PC-3 (cell line): ENCODE data around the gene FKBP1A. TPM values are rescaled to one million over a fixed set of nuclear protein-coding genes. Genes with fewer than 3 reads are reported as not detected.
A peak's percentile ranks its signal among the peaks of the same experiment; 100 is the strongest.

Experiments
- ATAC-seq: fragments of 200-7000 bp; cut with Tn5 transposase; 2 replicates; pipeline ENCODE4 v1.9.1; 2020; ENCODE audit warnings: mild to moderate bottlenecking, moderate library complexity
- BruUV-seq: library from RNA; stranded (reverse); fragments of 400-500 nt; replicated peaks from 2 replicates; lab custom pipeline; 2021; lab: Mats Ljungman, UMichigan
- CTCF ChIA-PET: fragments of 300-600 bp; sonication (Branson Sonifier 250); formaldehyde crosslinking; loops from one replicate; lab custom pipeline; 2022; ENCODE audit warnings: antibody characterized with exemption; lab: Charles Lee
- POLR2A ChIA-PET: fragments of 300-600 bp; sonication (Branson Sonifier 250); formaldehyde crosslinking; loops from one replicate; lab custom pipeline; 2022; ENCODE audit warnings: antibody characterized with exemption; ENCODE audit not compliant: unreplicated experiment; lab: Charles Lee
- DNase-seq: peaks from one replicate; pipeline ENCODE4 v3.0.0-alpha.2; 2015
- H2AFZ ChIP-seq: fragments of 300-600 bp; sonication (generic); 2 replicates; pipeline ENCODE4 v1.6.0; 2016; ENCODE audit warnings: antibody characterized with exemption, low read length
- H3F3A ChIP-seq: fragments of 300-600 bp; sonication (generic); one replicate; pipeline ENCODE4 v1.6.0; 2017; ENCODE audit warnings: antibody characterized with exemption, low read length, control low read depth, mild to moderate bottlenecking; ENCODE audit not compliant: unreplicated experiment
- H3K27ac ChIP-seq: fragments of 300-600 bp; sonication (generic); 2 replicates; pipeline ENCODE4 v1.5.1; 2016; ENCODE audit warnings: mild to moderate bottlenecking, low read length
- H3K27me3 ChIP-seq: fragments of 300-600 bp; sonication (generic); 2 replicates; pipeline ENCODE4 v1.6.1; 2016; ENCODE audit warnings: low read length, mixed read lengths
- H3K36me3 ChIP-seq: fragments of 300-600 bp; sonication (generic); 2 replicates; pipeline ENCODE4 v1.6.1; 2016; ENCODE audit warnings: low read depth, mixed run types, low read length, mixed read lengths
- H3K4me1 ChIP-seq: fragments of 300-600 bp; sonication (generic); 2 replicates; pipeline ENCODE4 v1.5.1; 2016; ENCODE audit warnings: low read length; ENCODE audit not compliant: insufficient read depth
- H3K4me2 ChIP-seq: fragments of 300-600 bp; sonication (generic); 2 replicates; pipeline ENCODE4 v1.6.0; 2016; ENCODE audit warnings: low read length
- H3K4me3 ChIP-seq: fragments of 300-600 bp; sonication (generic); 2 replicates; pipeline ENCODE4 v1.5.1; 2016; ENCODE audit warnings: mild to moderate bottlenecking, low read length, mixed read lengths
- H3K79me2 ChIP-seq: fragments of 300-600 bp; sonication (generic); 2 replicates; pipeline ENCODE4 v1.6.1; 2017; ENCODE audit warnings: low read length, mixed read lengths
- H3K9ac ChIP-seq: fragments of 300-600 bp; sonication (generic); 2 replicates; pipeline ENCODE4 v1.6.0; 2016; ENCODE audit warnings: mild to moderate bottlenecking, low read length
- H3K9me2 ChIP-seq: fragments of 300-600 bp; sonication (generic); replicated peaks from 2 replicates; pipeline ENCODE4 v1.6.1; 2016; ENCODE audit warnings: mixed run types, low read length, mixed read lengths
- H3K9me3 ChIP-seq: fragments of 300-600 bp; sonication (generic); 2 replicates; pipeline ENCODE4 v1.6.1; 2016; ENCODE audit warnings: low read length, mixed read lengths
- H4K20me1 ChIP-seq: fragments of 300-600 bp; sonication (generic); 2 replicates; pipeline ENCODE4 v1.6.1; 2016; ENCODE audit warnings: low read length, mixed read lengths
- EZH2 ChIP-seq: fragments of 300-600 bp; sonication (generic); IDR thresholded peaks from one replicate; pipeline ENCODE4 v1.6.1; 2017; ENCODE audit warnings: antibody characterized with exemption, mild to moderate bottlenecking, low read length; ENCODE audit not compliant: unreplicated experiment
- EZH2phosphoT487 ChIP-seq: fragments of 300-600 bp; sonication (generic); IDR thresholded peaks from 2 replicates; pipeline ENCODE4 v1.6.1; 2018; ENCODE audit warnings: mild to moderate bottlenecking, antibody characterized with exemption, low read length, borderline replicate concordance
- intact Hi-C: fragments of 100-400 bp; cut with micrococcal nuclease; formaldehyde crosslinking; loops from 2 replicates; pipeline ENCODE4 v1.9.0; 2023
- total RNA-seq: library from RNA; depleted of rRNA; stranded (reverse); fragments of >200 nt; gene quantifications from 2 replicates; pipeline ENCODE4 v1.2.3, GENCODE V29; 2014
- TF ChIP-seq, protein P1 (sequence below): fragments of 300-600 bp; sonication (generic); conservative IDR thresholded peaks from 2 replicates; pipeline ENCODE4 v1.5.1; 2017; ENCODE audit warnings: antibody characterized with exemption, low read depth, mild to moderate bottlenecking, low read length

The FKBP1A gene
- total RNA-seq, 1 experiment from 2014 or later = 178 TPM

DNA sequence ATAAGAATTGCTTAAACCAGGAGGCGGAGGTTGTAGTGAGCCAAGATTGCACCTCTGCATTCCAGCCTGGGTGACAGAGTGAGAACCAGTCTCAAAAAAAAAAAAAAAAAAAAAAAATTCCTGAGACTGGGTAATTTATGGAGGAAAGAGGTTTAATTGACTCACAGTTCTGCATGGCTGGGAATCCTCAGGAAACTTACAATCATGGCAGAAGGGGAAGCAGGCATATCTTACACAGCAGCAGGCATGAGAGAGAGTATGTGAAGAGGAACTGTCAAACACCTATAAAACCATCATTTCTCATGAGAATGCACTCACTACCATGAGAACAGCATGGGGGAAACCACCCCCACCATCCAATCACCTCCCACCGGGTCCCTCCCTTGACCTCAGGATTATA, 1.8 kb upstream of the FKBP1A start:
- Histone ChIP-seq H3K4me2 (no peak overlapping the region), H2AFZ (no peak overlapping the region), H3K4me3 (no peak overlapping the region), H3K36me3 (peaks cover 12% of the 10 kb centered on the region), H3K9me2 (no peaks in the 10 kb centered on the region), H3K9ac (no peak overlapping the region), H3K79me2 (peaks cover 37% of the 10 kb centered on the region), H3K27me3 (no peaks in the 10 kb centered on the region), H4K20me1 (peaks cover 25% of the 10 kb centered on the region), H3K27ac (no peak overlapping the region), H3K9me3 (no peaks in the 10 kb centered on the region), H3K4me1 (peaks cover 68% of the 10 kb centered on the region), H3F3A (peaks cover 5% of the 10 kb centered on the region)
- CTCF ChIA-PET = no interaction called here
- no peak for TF ChIP-seq EZH2phosphoT487
- TF ChIP-seq, protein P1, sequence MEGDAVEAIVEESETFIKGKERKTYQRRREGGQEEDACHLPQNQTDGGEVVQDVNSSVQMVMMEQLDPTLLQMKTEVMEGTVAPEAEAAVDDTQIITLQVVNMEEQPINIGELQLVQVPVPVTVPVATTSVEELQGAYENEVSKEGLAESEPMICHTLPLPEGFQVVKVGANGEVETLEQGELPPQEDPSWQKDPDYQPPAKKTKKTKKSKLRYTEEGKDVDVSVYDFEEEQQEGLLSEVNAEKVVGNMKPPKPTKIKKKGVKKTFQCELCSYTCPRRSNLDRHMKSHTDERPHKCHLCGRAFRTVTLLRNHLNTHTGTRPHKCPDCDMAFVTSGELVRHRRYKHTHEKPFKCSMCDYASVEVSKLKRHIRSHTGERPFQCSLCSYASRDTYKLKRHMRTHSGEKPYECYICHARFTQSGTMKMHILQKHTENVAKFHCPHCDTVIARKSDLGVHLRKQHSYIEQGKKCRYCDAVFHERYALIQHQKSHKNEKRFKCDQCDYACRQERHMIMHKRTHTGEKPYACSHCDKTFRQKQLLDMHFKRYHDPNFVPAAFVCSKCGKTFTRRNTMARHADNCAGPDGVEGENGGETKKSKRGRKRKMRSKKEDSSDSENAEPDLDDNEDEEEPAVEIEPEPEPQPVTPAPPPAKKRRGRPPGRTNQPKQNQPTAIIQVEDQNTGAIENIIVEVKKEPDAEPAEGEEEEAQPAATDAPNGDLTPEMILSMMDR = no peak
- TF ChIP-seq EZH2 = no peak
- intact Hi-C loops = no loop called here
- no TSS peak for BruUV-seq
- no peak for ATAC-seq
- POLR2A ChIA-PET = no interaction called here
- no peak for DNase-seq

DNA sequence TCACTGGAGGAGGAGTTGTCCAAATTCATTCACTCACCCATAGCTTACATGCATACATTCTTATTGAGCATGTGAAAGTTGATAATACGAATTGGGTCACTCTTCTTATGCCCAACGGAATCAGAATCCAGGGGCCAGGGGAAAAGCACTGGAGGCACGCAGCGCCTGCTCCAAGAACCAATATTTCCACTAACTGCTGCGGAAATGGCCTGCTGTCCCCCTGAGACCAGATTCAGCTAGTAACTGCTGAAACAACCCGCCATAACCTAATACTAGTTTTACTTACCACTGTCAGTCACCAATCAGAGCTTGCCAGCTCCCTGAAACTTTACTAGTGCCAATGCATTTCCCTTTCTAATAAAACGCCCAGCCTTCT, 641 bp upstream of the FKBP1A start:
- H3K4me2 ChIP-seq = peak overlapping the region; percentile 96
- ChIA-PET CTCF (interaction anchor here (0.6 kb wide), 3 partner anchors 16 to 68 kb away, joined by 3 to 7 read pairs (median 6); no protein-coding TSS in a partner anchor), POLR2A (interaction anchor here (0.6 kb wide), 4 partner anchors 11 to 79 kb away, joined by 4 to 10 read pairs (median 6); no protein-coding TSS in a partner anchor)
- H4K20me1 ChIP-seq = peaks cover 36% of the 10 kb centered on the region
- no peaks in the 10 kb centered on the region for H3K9me2 ChIP-seq
- H3K27ac ChIP-seq = peak overlapping the region; percentile 43
- H3K4me1 ChIP-seq = peaks cover 66% of the 10 kb centered on the region
- intact Hi-C loops = loop anchor here (2.0 kb wide), 1 partner anchor 71 kb away; no protein-coding TSS in a partner anchor
- no peak for ATAC-seq
- DNase-seq = no peak
- H3K9ac ChIP-seq = peak overlapping the region; percentile 86
- H3K4me3 ChIP-seq = peak overlapping the region; percentile 79
- BruUV-seq = TSS peak; percentile 78
- H3K36me3 ChIP-seq = peaks cover 12% of the 10 kb centered on the region
- H3K79me2 ChIP-seq = peaks cover 49% of the 10 kb centered on the region
- H2AFZ ChIP-seq = peak overlapping the region; percentile 72
- H3F3A ChIP-seq = no peaks in the 10 kb centered on the region
- no peaks in the 10 kb centered on the region for H3K27me3 ChIP-seq
- TF ChIP-seq, protein P1 = no peak
- TF ChIP-seq EZH2phosphoT487 (no peak), EZH2 (no peak)
- H3K9me3 ChIP-seq = no peaks in the 10 kb centered on the region

DNA sequence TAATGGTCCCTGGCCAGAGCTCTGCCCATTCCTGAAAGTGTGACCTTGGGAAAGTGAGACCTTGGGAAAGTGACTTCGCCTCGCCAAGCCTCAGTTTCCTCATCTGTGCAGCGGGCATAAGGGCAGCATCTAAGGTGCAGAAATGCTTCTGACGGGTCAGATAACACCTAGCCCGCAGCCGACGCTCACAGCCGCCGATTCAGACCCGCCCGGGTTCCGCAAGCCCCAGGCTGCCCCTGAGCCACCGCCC, 486 bp downstream of the FKBP1A start:
- peaks cover 61% of the 10 kb centered on the region for H3K79me2 ChIP-seq

More for the DNA sequence above, 486 bp downstream of the FKBP1A start:
- TF ChIP-seq, protein P1 = no peak
- TF ChIP-seq EZH2phosphoT487 = no peak
- no peak for TF ChIP-seq EZH2
- Histone ChIP-seq H3K27ac (peak overlapping the region; percentile 28), H3K27me3 (no peaks in the 10 kb centered on the region), H3K36me3 (peaks cover 22% of the 10 kb centered on the region), H3K9me3 (no peaks in the 10 kb centered on the region), H3K4me2 (peak overlapping the region; percentile 96), H4K20me1 (peaks cover 47% of the 10 kb centered on the region), H3K9me2 (no peaks in the 10 kb centered on the region), H3K4me3 (peak overlapping the region; percentile 79), H3K4me1 (peaks cover 69% of the 10 kb centered on the region), H3K9ac (peak overlapping the region; percentile 86), H3F3A (no peaks in the 10 kb centered on the region), H2AFZ (no peak overlapping the region; the same call in 1 of the 2 replicates)
- ChIA-PET POLR2A (no interaction called here), CTCF (interaction anchor here (0.6 kb wide), 1 partner anchor 598 kb away, joined by 7 read pairs; no protein-coding TSS in a partner anchor)
- no TSS peak for BruUV-seq
- ATAC-seq = peak; percentile 12
- no peak for DNase-seq
- intact Hi-C loops = loop anchor here (1.0 to 2.0 kb wide), 2 partner anchors 8 to 70 kb away; no protein-coding TSS in a partner anchor
